SK-N-SH treated with all-trans-retinoic acid at 6 μM for 48 hours (cell line): Measurements from ENCODE around the gene PSEN2.
"Not testable (repeated sequence)": the region's sequence is repeated elsewhere in the genome, so short reads cannot be mapped to it uniquely, and the experiment has no call there.

Experiments used
- ARNTL ChIP-seq: fragments of 450-650 bp; formaldehyde crosslinking; IDR thresholded peaks from 2 replicates; pipeline ENCODE4 v1.5.0; 2020; ENCODE audit warnings: low read depth, mild to moderate bottlenecking, moderate library complexity, borderline replicate concordance
- PPARA ChIP-seq: fragments of 250-450 bp; sonication (Bioruptor Pico); IDR thresholded peaks from 2 replicates; pipeline ENCODE4 v1.5.0; 2020; ENCODE audit warnings: mild to moderate bottlenecking, borderline replicate concordance
- TCF4 ChIP-seq: fragments of 250-450 bp; sonication (Bioruptor Pico); IDR thresholded peaks from 2 replicates; pipeline ENCODE4 v1.8.0; 2021; ENCODE audit warnings: mild to moderate bottlenecking, moderate library complexity, borderline replicate concordance
- TOX ChIP-seq: fragments of 250-450 bp; sonication (Bioruptor Pico); IDR thresholded peaks from 2 replicates; pipeline ENCODE4 v1.8.0; 2021; ENCODE audit warnings: mild to moderate bottlenecking, moderate library complexity, borderline replicate concordance
- ZC3H10 ChIP-seq: fragments of 250-450 bp; sonication (Bioruptor Pico); IDR thresholded peaks from 2 replicates; pipeline ENCODE4 v1.5.1; 2021; ENCODE audit warnings: mild to moderate bottlenecking, moderate library complexity
- ZFP3 ChIP-seq: fragments of 250-450 bp; sonication (Bioruptor Pico); IDR thresholded peaks from 2 replicates; pipeline ENCODE4 v1.5.0; 2020; ENCODE audit warnings: mild to moderate bottlenecking, moderate library complexity
- ZFP30 ChIP-seq: fragments of 450-650 bp; formaldehyde crosslinking; IDR thresholded peaks from 2 replicates; pipeline ENCODE4 v1.5.0; 2022; ENCODE audit warnings: mild to moderate bottlenecking, moderate library complexity
- ZNF70 ChIP-seq: fragments of 450-650 bp; formaldehyde crosslinking; IDR thresholded peaks from 2 replicates; pipeline ENCODE4 v1.5.0; 2020; ENCODE audit warnings: mild to moderate bottlenecking, moderate library complexity
- ZNF8 ChIP-seq: fragments of 450-650 bp; formaldehyde crosslinking; IDR thresholded peaks from 2 replicates; pipeline ENCODE4 v1.5.0; 2020; ENCODE audit warnings: mild to moderate bottlenecking, moderate library complexity
- TF ChIP-seq, protein P1 (sequence below): fragments of 250-450 bp; sonication (Bioruptor Pico); IDR thresholded peaks from 2 replicates; pipeline ENCODE4 v1.5.0; 2020; ENCODE audit warnings: mild to moderate bottlenecking, moderate library complexity
- TF ChIP-seq, protein P2 (sequence below): fragments of 250-450 bp; sonication (Bioruptor Pico); IDR thresholded peaks from 2 replicates; pipeline ENCODE4 v1.8.0; 2020; ENCODE audit warnings: mild to moderate bottlenecking, moderate library complexity, borderline replicate concordance

DNA sequence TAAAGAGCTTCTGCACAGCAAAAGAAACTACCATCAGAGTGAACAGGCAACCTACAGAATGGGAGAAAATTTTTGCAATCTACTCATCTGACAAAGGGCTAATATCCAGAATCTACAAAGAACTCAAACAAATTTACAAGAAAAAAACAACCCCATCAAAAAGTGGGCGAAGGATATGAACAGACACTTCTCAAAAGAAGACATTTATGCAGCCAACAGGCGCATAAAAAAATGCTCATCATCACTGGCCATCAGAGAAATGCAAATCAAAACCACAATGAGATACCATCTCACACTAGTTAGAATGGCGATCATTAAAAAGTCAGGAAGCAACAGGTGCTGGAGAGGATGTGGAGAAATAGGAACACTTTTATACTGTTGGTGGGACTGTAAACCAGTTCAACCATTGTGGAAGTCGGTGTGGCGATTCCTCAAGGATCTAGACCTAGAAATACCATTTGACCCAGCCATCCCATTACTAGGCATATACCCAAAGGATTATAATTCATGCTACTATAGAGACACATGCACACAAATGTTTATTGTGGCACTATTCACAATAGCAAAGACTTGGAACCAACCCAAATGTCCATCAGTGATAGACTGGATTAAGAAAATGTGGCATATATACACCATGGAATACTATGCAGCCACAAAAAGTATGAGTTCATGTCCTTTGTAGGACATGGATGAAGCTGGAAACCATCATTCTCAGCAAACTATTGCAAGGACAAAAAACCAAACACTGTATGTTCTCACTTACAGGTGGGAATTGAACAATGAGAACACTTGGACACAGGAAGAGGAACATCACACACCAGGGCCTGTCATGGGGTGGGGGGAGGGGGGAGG, 59.1 kb downstream of the PSEN2 start:
- not testable (repeated sequence) for TF ChIP-seq ZC3H10 (CRISPR knock-in tag); ZFP30 (CRISPR knock-in tag); ZNF70 (CRISPR knock-in tag); TCF4 (CRISPR knock-in tag); ZNF8 (CRISPR knock-in tag); TOX; ZFP3 (CRISPR knock-in tag); PPARA (CRISPR knock-in tag); ARNTL (CRISPR knock-in tag)
- TF ChIP-seq, protein P1, sequence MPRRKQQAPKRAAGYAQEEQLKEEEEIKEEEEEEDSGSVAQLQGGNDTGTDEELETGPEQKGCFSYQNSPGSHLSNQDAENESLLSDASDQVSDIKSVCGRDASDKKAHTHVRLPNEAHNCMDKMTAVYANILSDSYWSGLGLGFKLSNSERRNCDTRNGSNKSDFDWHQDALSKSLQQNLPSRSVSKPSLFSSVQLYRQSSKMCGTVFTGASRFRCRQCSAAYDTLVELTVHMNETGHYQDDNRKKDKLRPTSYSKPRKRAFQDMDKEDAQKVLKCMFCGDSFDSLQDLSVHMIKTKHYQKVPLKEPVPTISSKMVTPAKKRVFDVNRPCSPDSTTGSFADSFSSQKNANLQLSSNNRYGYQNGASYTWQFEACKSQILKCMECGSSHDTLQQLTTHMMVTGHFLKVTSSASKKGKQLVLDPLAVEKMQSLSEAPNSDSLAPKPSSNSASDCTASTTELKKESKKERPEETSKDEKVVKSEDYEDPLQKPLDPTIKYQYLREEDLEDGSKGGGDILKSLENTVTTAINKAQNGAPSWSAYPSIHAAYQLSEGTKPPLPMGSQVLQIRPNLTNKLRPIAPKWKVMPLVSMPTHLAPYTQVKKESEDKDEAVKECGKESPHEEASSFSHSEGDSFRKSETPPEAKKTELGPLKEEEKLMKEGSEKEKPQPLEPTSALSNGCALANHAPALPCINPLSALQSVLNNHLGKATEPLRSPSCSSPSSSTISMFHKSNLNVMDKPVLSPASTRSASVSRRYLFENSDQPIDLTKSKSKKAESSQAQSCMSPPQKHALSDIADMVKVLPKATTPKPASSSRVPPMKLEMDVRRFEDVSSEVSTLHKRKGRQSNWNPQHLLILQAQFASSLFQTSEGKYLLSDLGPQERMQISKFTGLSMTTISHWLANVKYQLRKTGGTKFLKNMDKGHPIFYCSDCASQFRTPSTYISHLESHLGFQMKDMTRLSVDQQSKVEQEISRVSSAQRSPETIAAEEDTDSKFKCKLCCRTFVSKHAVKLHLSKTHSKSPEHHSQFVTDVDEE (CRISPR knock-in tag) = not testable (repeated sequence)
- TF ChIP-seq, protein P2, sequence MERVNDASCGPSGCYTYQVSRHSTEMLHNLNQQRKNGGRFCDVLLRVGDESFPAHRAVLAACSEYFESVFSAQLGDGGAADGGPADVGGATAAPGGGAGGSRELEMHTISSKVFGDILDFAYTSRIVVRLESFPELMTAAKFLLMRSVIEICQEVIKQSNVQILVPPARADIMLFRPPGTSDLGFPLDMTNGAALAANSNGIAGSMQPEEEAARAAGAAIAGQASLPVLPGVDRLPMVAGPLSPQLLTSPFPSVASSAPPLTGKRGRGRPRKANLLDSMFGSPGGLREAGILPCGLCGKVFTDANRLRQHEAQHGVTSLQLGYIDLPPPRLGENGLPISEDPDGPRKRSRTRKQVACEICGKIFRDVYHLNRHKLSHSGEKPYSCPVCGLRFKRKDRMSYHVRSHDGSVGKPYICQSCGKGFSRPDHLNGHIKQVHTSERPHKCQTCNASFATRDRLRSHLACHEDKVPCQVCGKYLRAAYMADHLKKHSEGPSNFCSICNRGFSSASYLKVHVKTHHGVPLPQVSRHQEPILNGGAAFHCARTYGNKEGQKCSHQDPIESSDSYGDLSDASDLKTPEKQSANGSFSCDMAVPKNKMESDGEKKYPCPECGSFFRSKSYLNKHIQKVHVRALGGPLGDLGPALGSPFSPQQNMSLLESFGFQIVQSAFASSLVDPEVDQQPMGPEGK = not testable (repeated sequence)
